ENCODE results near the gene UBAC1.
"Not testable (repeated sequence)": the region's sequence is repeated elsewhere in the genome, so short reads cannot be mapped to it uniquely, and the experiment has no call there.

UBAC1 gene

GRCh38 chr9:135944444-135945252, 16.5 kb downstream of the UBAC1 start:
- in situ Hi-C loops (cut with MboI; ENCODE audit: low sequenced_read_pairs) = no loop called here

DNA sequence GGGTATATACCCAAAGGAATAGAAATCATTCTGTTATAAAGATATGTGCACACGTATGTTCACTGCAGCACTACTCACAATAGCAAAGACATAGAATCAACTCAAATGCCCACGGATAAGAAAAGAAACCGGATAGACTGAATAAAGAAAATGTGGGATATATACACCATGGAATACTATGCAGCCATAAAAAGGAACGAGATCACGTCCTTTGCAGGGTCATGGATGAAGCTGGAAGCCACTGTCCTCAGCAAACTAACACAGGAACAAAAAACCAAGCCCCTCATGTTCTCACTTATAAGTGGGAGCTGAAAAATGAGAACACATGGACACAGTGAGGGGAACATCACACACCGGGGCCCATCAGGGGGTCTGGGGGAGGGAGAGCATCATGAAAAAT, 17.6 kb downstream of the UBAC1 start:
- in situ Hi-C loops (cut with MboI; ENCODE audit: low sequenced_read_pairs) = not testable (repeated sequence)

DNA sequence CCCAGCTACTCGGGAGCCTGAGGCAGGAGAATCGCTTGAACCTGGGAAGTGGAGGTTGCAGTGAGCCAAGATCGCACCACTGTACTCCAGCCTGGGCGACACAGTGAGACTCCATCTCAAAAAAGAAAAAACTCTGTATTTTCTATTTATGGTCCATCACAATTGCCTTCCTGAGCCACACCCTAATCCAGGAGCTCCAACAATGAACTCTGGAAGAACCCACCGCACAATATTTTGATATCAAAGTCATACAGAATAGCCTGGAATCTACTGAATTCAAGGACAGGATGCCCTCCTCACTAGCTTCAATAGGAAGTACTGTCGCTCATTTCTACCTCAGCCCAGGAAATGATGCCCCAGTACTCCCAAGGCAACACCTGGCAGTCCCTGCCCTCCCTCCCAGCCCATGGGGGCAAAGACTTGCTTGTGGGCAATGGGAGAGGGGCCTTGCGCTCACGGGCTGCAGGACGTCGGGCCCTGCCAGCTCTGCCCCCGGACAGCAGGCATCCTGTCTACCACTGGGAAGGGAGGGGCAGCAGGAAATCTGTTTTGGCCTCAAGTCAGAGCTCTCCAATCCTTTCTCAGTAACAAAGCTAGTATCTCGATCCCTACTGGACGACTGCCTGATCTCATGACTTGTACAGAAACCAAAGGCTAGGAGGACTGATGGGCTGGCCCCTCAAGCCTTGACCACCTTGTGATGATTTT, 19.7 kb downstream of the UBAC1 start:
- in situ Hi-C loops (cut with MboI; ENCODE audit: low sequenced_read_pairs) = no loop called here

GRCh38 chr9:135939351-135940265, 21.6 kb downstream of the UBAC1 start:
- in situ Hi-C loops (cut with MboI; ENCODE audit: low sequenced_read_pairs) = no loop called here

DNA sequence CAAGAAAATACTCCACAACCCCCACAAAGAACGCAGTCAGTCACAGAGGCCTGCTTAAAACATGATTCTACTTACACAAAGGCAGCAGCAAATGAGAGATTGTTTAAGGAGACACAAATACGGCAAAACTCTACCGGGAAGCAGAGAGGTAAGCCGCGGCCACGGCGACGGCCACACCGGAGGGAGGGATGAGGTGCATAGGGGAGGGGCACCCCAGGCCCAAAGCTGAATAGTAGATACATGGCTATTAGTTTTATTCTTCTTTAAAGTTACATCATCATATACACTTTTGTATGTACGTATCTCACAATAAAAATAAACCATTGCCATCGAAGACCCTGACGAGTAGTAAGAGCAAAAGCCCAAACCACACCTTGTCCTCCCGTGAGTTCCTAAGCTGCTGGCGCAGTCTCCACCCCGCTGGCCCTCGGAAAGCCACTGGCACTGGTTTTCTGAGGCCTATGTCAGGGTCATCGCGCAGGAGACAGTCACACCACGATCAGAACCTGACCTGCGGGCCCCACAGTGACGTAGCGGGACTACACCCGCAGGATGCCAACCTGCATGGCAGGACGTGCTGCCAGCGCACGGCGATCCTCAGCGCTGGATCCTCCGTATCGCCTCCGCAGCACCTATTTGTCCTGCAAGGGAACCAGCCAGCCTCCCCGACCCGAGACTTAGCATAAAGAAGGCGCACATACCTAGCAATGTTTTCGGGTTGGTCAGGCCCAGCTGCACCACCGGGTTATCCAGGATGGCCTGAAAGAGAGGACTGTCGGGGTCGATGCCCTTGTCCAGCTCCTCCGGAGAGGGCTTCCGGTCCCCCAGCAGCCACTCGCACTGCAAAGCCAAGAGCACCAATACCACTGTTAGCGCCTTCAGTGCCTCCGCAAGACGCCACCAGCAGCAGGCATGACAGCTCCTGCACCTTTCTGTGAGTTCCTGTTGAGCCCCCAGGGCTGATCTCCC, 23.4 kb downstream of the UBAC1 start:
- in situ Hi-C loops (cut with MboI; ENCODE audit: low sequenced_read_pairs) = no loop called here

DNA sequence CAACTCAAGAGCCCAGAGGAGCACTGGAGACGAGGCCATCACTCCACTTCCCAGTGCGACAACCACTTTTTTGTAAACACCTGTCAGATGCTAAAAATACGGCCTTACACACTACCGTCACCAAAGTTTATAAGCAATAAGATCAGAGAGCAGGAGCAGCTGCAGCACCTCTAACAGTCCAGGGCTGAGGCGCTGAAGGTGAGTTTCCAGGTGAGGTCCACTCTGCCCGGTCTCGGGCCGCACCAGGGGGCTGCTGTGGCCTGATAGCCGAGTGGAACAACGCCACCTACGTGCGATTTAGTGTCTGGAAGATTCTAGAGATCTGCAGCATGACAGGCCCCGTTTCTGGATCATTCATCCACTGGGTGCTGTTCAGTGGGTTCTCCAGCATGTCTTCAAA, 28.1 kb downstream of the UBAC1 start:
- in situ Hi-C loops (cut with MboI; ENCODE audit: low sequenced_read_pairs) = no loop called here

- in situ Hi-C loops (cut with MboI; ENCODE audit: low sequenced_read_pairs) = no loop called here
These were observed 28.5 kb downstream of the UBAC1 start for GRCh38 chr9:135932656-135933055.

DNA sequence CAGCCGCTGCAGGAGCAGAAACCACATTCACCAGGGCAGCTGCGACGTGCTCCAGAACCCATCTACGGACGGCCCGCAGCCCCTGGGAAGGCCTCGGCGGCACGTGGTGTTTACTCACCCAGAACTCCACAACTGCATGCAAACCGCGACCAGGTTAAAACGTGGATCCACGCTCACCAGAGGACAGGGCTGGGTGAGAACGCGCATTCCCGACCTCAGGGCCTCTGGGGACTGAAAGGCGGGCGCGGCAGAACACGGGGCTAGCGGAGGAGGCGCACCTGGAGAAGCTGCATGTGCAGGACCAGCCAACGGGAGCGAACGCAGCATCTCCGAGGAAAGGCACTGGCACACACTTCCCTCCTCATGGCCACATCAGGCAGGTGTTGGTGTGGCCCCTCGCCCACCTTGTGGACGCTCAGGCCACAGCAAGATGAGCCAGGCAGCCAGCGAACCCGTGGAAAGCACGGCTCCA, 29.8 kb downstream of the UBAC1 start:
- in situ Hi-C loops (cut with MboI; ENCODE audit: low sequenced_read_pairs) = no loop called here

- in situ Hi-C loops (cut with MboI; ENCODE audit: low sequenced_read_pairs) = no loop called here
These were observed 30.5 kb downstream of the UBAC1 start for GRCh38 chr9:135930446-135931345.

DNA sequence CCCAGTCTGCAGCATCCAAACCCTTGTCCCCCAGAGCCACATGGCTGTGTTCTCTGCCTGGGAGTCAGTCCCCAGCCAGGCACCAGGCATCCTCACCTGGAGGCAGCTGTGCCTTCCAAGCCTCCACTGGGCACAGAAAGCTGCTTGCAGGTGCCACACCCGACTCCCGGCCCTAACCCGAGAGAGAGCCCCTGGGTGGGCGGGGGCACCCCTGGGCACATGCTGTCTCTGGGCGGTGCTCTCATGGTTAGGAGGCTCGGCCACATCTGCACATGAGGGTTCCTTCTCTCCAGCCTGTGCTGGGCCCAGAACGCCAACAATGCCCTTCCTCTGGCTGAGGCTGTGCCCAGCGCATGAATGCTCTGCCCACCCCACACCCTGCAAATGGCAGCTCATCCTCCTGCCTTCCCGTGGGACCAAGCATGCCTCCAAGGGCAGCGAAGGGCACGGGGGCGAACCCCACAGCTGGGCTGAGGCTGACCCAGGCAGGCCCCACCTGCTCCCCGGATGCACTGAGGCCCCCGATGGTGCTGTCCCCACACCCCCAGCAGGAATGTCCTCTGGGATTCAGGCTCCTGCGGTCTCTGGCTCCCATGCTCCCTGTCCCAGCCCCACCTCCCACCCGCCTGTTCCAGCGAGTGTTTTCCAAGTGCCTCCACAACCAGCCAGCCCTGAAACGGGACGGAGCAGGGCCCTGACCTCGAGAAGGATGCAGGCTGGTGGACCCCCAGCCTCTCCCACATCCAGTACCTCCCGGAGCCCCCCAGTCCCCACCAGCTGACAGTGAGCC, 31.3 kb downstream of the UBAC1 start:
- in situ Hi-C loops (cut with MboI; ENCODE audit: low sequenced_read_pairs) = no loop called here

GRCh38 chr9:135928731-135929655, 32.2 kb downstream of the UBAC1 start:
- in situ Hi-C loops (cut with MboI; ENCODE audit: low sequenced_read_pairs) = no loop called here

GRCh38 chr9:135928074-135928730, 33.0 kb downstream of the UBAC1 start:
- in situ Hi-C loops (cut with MboI; ENCODE audit: low sequenced_read_pairs) = no loop called here

- in situ Hi-C loops (cut with MboI; ENCODE audit: low sequenced_read_pairs) = no loop called here
These were observed 33.8 kb downstream of the UBAC1 start for GRCh38 chr9:135927195-135928013.

- in situ Hi-C loops (cut with MboI; ENCODE audit: low sequenced_read_pairs) = no loop called here
These were observed 34.6 kb downstream of the UBAC1 start for GRCh38 chr9:135926402-135927194.

Data from HL-60/S4 treated with phorbol 12-myristate 13-acetate at 8.2 ng/mL for 4 days and 3 days (cell line).